Embryonic facial prominence (tissue), 1 donor: ENCODE data around the gene NXT1.
"Not testable (repeated sequence)": the region's sequence is repeated elsewhere in the genome, so short reads cannot be mapped to it uniquely, and the experiment has no call there.

ENCODE experiments used
- DNase-seq: peaks from one replicate; pipeline ENCODE4 v3.0.0-alpha.2; 2016; ENCODE audit errors: extremely low spot score

Gene NXT1

GRCh38 chr20:23331450-23332350 lies 18.9 kb upstream of the NXT1 start:
- DNase-seq: no peak

GRCh38 chr20:23332467-23332866 lies 18.1 kb upstream of the NXT1 start:
- no peak for DNase-seq

GRCh38 chr20:23334111-23334510 lies 16.5 kb upstream of the NXT1 start:
- DNase-seq: no peak

- DNase-seq: no peak
Observed at GRCh38 chr20:23335521-23335920, 15.1 kb upstream of the NXT1 start.

- DNase-seq: no peak
Observed at GRCh38 chr20:23336476-23336875, 14.1 kb upstream of the NXT1 start.

- no peak for DNase-seq
Observed at GRCh38 chr20:23337312-23337711, 13.3 kb upstream of the NXT1 start.

GRCh38 chr20:23339986-23340385 lies 10.6 kb upstream of the NXT1 start:
- no peak for DNase-seq

- peak; percentile 54 for DNase-seq
Observed at GRCh38 chr20:23340524-23340923, 10.1 kb upstream of the NXT1 start.

GRCh38 chr20:23341073-23341472 lies 9.5 kb upstream of the NXT1 start:
- DNase-seq: no peak

GRCh38 chr20:23343590-23343989 lies 7.0 kb upstream of the NXT1 start:
- DNase-seq: no peak

- no peak for DNase-seq
Observed at GRCh38 chr20:23344336-23344735, 6.3 kb upstream of the NXT1 start.

- no peak for DNase-seq
Observed at GRCh38 chr20:23346002-23346401, 4.6 kb upstream of the NXT1 start.

GRCh38 chr20:23347791-23348190 lies 2.8 kb upstream of the NXT1 start:
- DNase-seq: no peak

GRCh38 chr20:23348510-23348909 lies 2.1 kb upstream of the NXT1 start:
- DNase-seq: not testable (repeated sequence)

- DNase-seq: peak; percentile 81
Observed at GRCh38 chr20:23349338-23350195, 1.0 kb upstream of the NXT1 start.

- DNase-seq: no peak
Observed at GRCh38 chr20:23350904-23351838, 580 bp downstream of the NXT1 start.

GRCh38 chr20:23356203-23356602 lies 5.6 kb downstream of the NXT1 start:
- no peak for DNase-seq

GRCh38 chr20:23357767-23358562 lies 7.4 kb downstream of the NXT1 start:
- peak; percentile 94 for DNase-seq

- no peak for DNase-seq
Observed at GRCh38 chr20:23358563-23358906, 7.9 kb downstream of the NXT1 start.

- no peak for DNase-seq
Observed at GRCh38 chr20:23358923-23359593, 8.5 kb downstream of the NXT1 start.
